Measurements from ENCODE around the gene NDUFS7. TPM values are rescaled to one million over a fixed set of nuclear protein-coding genes. Genes with fewer than 3 reads are reported as not detected.
A peak's percentile ranks its signal among the peaks of the same experiment; 100 is the strongest.

NDUFS7 gene
- total and polyA plus RNA-seq, 9 of the 15 experiments (the other 6 are each of a cell fraction or from before 2014, with no cell fraction given), result 6.0 to 271 (median 60.6) TPM

- TF ChIP-seq CBX8 (IDR thresholded peaks at IDR 0.05; ENCODE audit: borderline replicate concordance, extremely low read depth, low read depth, low read length, poor library complexity, severe bottlenecking), result no peak
- no peak for TF ChIP-seq TCFL5 (CRISPR knock-in tag; conservative IDR thresholded peaks at IDR 0.05)
- TF ChIP-seq SIX5 (IDR thresholded peaks at IDR 0.05; ENCODE audit: borderline replicate concordance in 1 of 2, insufficient read depth in 1 of 2, low read depth in 1 of 2, low read length in 2 of 2), result peak; percentile 16 to 28; a peak in 1 of 4 replicates
- TF ChIP-seq CBFA2T3 (IDR thresholded peaks at IDR 0.05), result no peak; the same call in 1 of the 2 replicates
- no peak for TF ChIP-seq SMARCC2 (IDR thresholded peaks at IDR 0.05; ENCODE audit: low read depth)
- TF ChIP-seq ZBTB8A (IDR thresholded peaks at IDR 0.05; ENCODE audit: partially characterized antibody), result no peak
- TF ChIP-seq, protein P1, sequence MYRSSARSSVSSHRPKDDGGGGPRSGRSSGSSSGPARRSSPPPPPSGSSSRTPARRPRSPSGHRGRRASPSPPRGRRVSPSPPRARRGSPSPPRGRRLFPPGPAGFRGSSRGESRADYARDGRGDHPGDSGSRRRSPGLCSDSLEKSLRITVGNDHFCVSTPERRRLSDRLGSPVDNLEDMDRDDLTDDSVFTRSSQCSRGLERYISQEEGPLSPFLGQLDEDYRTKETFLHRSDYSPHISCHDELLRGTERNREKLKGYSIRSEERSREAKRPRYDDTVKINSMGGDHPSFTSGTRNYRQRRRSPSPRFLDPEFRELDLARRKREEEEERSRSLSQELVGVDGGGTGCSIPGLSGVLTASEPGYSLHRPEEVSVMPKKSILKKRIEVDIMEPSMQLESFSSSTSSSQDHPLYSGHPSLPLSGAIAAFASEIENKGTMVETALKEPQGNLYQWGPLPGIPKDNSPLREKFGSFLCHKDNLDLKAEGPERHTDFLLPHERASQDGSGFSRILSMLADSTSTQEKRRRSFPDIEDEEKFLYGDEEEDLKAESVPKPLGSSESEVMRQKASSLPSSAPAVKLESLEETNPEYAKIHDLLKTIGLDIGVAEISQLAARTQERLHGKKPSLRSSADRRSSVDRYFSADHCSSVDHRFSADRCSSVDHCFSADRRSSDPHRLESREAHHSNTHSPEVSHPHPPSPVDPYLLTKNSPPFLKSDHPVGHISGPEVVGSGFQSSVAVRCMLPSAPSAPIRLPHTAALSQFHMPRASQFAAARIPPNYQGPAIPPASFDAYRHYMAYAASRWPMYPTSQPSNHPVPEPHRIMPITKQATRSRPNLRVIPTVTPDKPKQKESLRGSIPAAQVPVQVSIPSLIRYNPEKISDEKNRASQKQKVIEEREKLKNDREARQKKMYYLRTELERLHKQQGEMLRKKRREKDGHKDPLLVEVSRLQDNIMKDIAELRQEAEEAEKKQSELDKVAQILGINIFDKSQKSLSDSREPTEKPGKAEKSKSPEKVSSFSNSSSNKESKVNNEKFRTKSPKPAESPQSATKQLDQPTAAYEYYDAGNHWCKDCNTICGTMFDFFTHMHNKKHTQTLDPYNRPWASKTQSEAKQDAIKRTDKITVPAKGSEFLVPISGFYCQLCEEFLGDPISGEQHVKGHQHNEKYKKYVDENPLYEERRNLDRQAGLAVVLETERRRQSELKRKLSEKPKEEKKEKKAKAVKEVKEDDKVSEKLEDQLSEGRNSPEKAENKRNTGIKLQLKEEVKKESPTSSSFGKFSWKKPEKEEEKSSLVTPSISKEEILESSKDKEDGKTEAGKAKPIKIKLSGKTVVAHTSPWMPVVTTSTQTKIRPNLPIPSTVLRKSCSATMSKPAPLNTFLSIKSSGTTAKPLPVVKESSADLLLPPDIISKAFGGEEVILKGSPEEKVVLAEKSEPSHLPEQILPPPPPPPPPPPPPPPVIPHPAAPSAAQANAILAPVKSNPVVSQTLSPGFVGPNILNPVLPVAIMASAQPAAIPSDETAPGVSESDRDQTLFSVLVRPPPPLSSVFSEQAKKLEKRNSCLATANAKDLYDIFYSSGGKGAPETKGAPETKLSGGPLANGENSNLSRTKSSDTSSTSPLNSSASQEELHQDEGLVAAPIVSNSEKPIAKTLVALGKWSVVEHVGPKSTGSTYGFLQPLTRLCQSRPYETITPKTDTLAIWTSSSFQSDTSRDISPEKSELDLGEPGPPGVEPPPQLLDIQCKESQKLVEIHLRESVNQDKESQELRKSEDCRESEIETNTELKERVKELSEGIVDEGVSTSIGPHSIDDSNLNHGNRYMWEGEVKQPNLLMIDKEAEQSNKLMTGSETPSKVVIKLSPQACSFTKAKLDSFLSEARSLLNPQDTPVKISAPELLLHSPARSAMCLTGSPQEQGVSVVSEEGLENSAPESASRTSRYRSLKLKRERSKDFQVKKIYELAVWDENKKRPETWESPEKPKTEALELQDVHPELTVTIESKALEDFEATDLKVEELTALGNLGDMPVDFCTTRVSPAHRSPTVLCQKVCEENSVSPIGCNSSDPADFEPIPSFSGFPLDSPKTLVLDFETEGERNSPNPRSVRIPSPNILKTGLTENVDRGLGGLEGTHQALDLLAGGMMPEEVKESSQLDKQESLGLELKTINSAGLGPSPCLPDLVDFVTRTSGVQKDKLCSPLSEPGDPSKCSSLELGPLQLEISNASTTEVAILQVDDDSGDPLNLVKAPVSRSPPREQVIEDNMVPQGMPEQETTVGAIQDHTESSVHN (IDR thresholded peaks at IDR 0.05; ENCODE audit: borderline replicate concordance in 1 of 2, low read depth in 1 of 2), result peak in 1 of 2 experiments; percentile 96; a peak in 2 of 4 replicates
- peak; percentile 99 for TF ChIP-seq CHD2 (IDR thresholded peaks at IDR 0.05; ENCODE audit: low read depth, low read length)
- 0 out of 2 replicates have a peak, but pooled peaks have one; percentile 57 for TF ChIP-seq NR1H2 (CRISPR knock-in tag; IDR thresholded peaks at IDR 0.05)
- TF ChIP-seq POLR2AphosphoS2 (IDR thresholded peaks at IDR 0.05; ENCODE audit: low read length), result peak; percentile 80; the same call in 1 of the 2 replicates
- peak; percentile 93 for TF ChIP-seq TRIM28 (IDR thresholded peaks at IDR 0.05)
- TF ChIP-seq KAT2B (IDR thresholded peaks at IDR 0.05; ENCODE audit: low read depth, low read length), result no peak
- peak; percentile 80 for TF ChIP-seq ZKSCAN8 (CRISPR knock-in tag; IDR thresholded peaks at IDR 0.05)
- TF ChIP-seq DDX20 (tag; IDR thresholded peaks at IDR 0.05; ENCODE audit: low read depth), result no peak
- no peak for TF ChIP-seq ZNF507 (tag; conservative IDR thresholded peaks at IDR 0.05)
- peak; percentile 93 for TF ChIP-seq CTBP1 (IDR thresholded peaks at IDR 0.05; ENCODE audit: borderline replicate concordance)
- TF ChIP-seq, protein P2, sequence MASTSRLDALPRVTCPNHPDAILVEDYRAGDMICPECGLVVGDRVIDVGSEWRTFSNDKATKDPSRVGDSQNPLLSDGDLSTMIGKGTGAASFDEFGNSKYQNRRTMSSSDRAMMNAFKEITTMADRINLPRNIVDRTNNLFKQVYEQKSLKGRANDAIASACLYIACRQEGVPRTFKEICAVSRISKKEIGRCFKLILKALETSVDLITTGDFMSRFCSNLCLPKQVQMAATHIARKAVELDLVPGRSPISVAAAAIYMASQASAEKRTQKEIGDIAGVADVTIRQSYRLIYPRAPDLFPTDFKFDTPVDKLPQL (IDR thresholded peaks at IDR 0.05; ENCODE audit: extremely low read depth, insufficient read length), result peak; percentile 30
- peak; percentile 96 for TF ChIP-seq SPI1 (IDR thresholded peaks at IDR 0.05; ENCODE audit: borderline replicate concordance, low read depth, low read length)
- TF ChIP-seq ZZZ3 (IDR thresholded peaks at IDR 0.05), result peak; percentile 100
Measured at GRCh38 chr19:1438035-1438932, 54.6 kb downstream of the NDUFS7 start, which contains the start of gene RPS15 (continued).
